MCF 10A (cell line): ENCODE results near the gene TTC6. TPM values are rescaled to one million over a fixed set of nuclear protein-coding genes. Genes with fewer than 3 reads are reported as not detected.

Source experiments
- BruUV-seq: library from RNA; stranded (reverse); fragments of 400-500 nt; replicated peaks from 2 replicates; lab custom pipeline; 2021; lab: Mats Ljungman, UMichigan
- CTCF ChIA-PET: fragments of 300-600 bp; sonication (Branson Sonifier 250); formaldehyde crosslinking; extraction: SDS; loops from one replicate; lab custom pipeline; 2021; ENCODE audit warnings: antibody characterized with exemption, inconsistent platforms; lab: Yijun Ruan, JAX
- POLR2A ChIA-PET: fragments of 300-600, 350-650 bp; sonication (Branson Sonifier 250); formaldehyde crosslinking; extraction: SDS; loops from one replicate; lab custom pipeline; 2020; ENCODE audit warnings: antibody characterized with exemption, inconsistent platforms; lab: Yijun Ruan, JAX
- DNase-seq: peaks from one replicate; pipeline ENCODE4 v3.0.0-alpha.2; 2018; ENCODE audit not compliant: unreplicated experiment
- H3K27ac Mint-ChIP-seq: one replicate; pipeline ENCODE4 v1.8.0; 2022; ENCODE audit warnings: mild to moderate bottlenecking, low read depth, mixed read lengths; ENCODE audit not compliant: unreplicated experiment
- H3K27me3 Mint-ChIP-seq: one replicate; pipeline ENCODE4 v1.8.0; 2022; ENCODE audit warnings: mixed read lengths; ENCODE audit not compliant: insufficient read depth, unreplicated experiment
- H3K36me3 Mint-ChIP-seq: one replicate; pipeline ENCODE4 v1.8.0; 2022; ENCODE audit warnings: mild to moderate bottlenecking, moderate library complexity, mixed read lengths; ENCODE audit not compliant: insufficient read depth, unreplicated experiment
- H3K4me1 Mint-ChIP-seq: one replicate; pipeline ENCODE4 v1.8.0; 2022; ENCODE audit warnings: mixed read lengths; ENCODE audit not compliant: insufficient read depth, unreplicated experiment
- H3K4me3 Mint-ChIP-seq: one replicate; pipeline ENCODE4 v1.8.0; 2022; ENCODE audit warnings: mild to moderate bottlenecking, moderate library complexity, mixed read lengths; ENCODE audit not compliant: unreplicated experiment
- H3K9me3 Mint-ChIP-seq: one replicate; pipeline ENCODE4 v1.8.0; 2022; ENCODE audit warnings: mixed read lengths; ENCODE audit not compliant: unreplicated experiment
- CTCF ChIP-seq: fragments of 200-600 bp; IDR thresholded peaks from one replicate; pipeline ENCODE4 v1.8.0; 2022; ENCODE audit warnings: antibody characterized with exemption, mild to moderate bottlenecking; ENCODE audit not compliant: unreplicated experiment
- intact Hi-C: fragments of 100-400 bp; cut with micrococcal nuclease; formaldehyde crosslinking; loops from 2 replicates; pipeline ENCODE4 v1.14.1; 2022
- total RNA-seq: library from RNA; stranded (reverse); gene quantifications from 2 replicates; pipeline ENCODE4 v1.2.3, GENCODE V29; 2022

TTC6 gene
- total RNA-seq, 1 experiment from 2014 or later, result 0.98 TPM

DNA sequence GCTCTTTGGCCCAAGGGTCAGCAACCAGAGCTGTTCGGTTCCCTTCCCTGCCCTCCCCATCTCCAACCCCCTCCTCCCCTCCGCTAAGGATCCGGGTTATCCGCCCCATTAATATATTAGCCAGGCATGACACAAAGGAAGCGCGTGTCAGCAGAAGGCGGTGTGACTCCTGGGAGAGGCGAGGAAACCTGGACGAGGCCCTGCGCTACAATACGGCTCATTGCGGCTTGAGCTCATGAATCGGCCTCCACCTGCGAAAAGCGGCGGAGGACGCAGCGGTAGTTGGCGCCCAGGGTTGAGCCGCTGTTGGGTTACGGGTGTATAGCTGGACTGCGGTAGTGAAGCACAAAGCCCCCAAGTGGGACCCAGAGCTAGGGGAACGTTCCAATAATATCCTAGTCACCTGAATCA lies 10.3 kb upstream of the TTC6 start:
- intact Hi-C loops, result no loop called here
- Mint-ChIP-seq H3K27me3 (no peaks in the 10 kb centered on the region), H3K27ac (no peak overlapping the region), H3K36me3 (no peaks in the 10 kb centered on the region), H3K9me3 (no peaks in the 10 kb centered on the region), H3K4me3 (no peak overlapping the region), H3K4me1 (peaks cover 8% of the 10 kb centered on the region)
- no TSS peak for BruUV-seq
- no peak for DNase-seq
- TF ChIP-seq CTCF, result no peak
- ChIA-PET CTCF (interaction anchor here (1.9 kb wide), 1 partner anchor 9 kb away, joined by 9 read pairs; no protein-coding TSS in a partner anchor), POLR2A (no interaction called here)

GRCh38 chr14:37585971-37586796 lies 9.2 kb upstream of the TTC6 start:
- H3K27ac Mint-ChIP-seq, result no peak overlapping the region
- intact Hi-C loops, result no loop called here
- H3K36me3 Mint-ChIP-seq, result no peaks in the 10 kb centered on the region
- ChIA-PET POLR2A (no interaction called here), CTCF (interaction anchor here (1.9 kb wide), 1 partner anchor 7 kb away, joined by 9 read pairs; no protein-coding TSS in a partner anchor)
- no peak overlapping the region for H3K4me3 Mint-ChIP-seq
- no peak for DNase-seq
- no peaks in the 10 kb centered on the region for H3K9me3 Mint-ChIP-seq
- no TSS peak for BruUV-seq
- H3K27me3 Mint-ChIP-seq, result no peaks in the 10 kb centered on the region
- TF ChIP-seq CTCF, result no peak
- no peaks in the 10 kb centered on the region for H3K4me1 Mint-ChIP-seq

GRCh38 chr14:37586797-37587130 lies 8.7 kb upstream of the TTC6 start:
- intact Hi-C loops, result no loop called here
- H3K36me3 Mint-ChIP-seq, result no peaks in the 10 kb centered on the region
- BruUV-seq, result no TSS peak
- no peak for DNase-seq
- H3K27ac Mint-ChIP-seq, result no peak overlapping the region
- ChIA-PET CTCF (no interaction called here), POLR2A (no interaction called here)
- H3K4me3 Mint-ChIP-seq, result no peak overlapping the region
- H3K9me3 Mint-ChIP-seq, result no peaks in the 10 kb centered on the region
- no peaks in the 10 kb centered on the region for H3K4me1 Mint-ChIP-seq
- no peak for TF ChIP-seq CTCF
- H3K27me3 Mint-ChIP-seq, result no peaks in the 10 kb centered on the region

DNA sequence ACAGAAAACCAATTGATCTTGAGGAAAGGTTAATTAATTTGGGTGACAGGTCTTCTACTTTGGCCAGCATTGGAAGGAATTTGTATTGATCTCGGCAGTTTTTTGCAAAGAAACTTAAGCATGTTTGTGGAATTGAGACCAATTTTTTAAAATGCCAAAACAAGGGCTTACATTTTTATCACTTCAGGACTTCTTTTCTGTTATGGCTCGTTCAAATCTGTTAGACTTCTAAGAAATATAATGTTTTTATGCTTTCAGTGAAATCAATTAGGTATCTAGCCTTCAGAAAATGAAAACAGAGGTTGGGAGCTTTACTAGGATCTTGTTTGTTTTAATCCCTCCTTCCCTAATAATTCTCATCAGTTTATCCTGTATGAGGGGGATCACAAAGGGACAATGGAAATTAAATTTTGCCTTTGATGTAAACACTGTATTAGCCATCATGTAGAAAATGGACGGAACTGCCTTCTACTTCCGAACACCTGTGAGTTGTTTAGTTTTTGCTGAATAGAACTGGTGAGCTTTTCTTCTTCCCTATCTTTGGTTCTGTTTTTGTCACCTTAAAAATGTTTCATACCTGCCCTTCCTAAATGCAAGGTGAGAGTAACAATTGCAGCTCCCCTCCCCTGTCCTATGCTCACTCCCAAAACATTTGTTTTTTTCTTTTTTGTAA lies 8.2 kb upstream of the TTC6 start:
- POLR2A ChIA-PET, result no interaction called here
- no peaks in the 10 kb centered on the region for H3K9me3 Mint-ChIP-seq

More for the DNA sequence above, 8.2 kb upstream of the TTC6 start:
- no peak for DNase-seq
- no peak overlapping the region for H3K27ac Mint-ChIP-seq
- H3K4me1 Mint-ChIP-seq, result no peaks in the 10 kb centered on the region
- no peak for TF ChIP-seq CTCF
- CTCF ChIA-PET, result no interaction called here
- BruUV-seq, result no TSS peak
- no peaks in the 10 kb centered on the region for H3K36me3 Mint-ChIP-seq
- H3K4me3 Mint-ChIP-seq, result no peak overlapping the region
- no peaks in the 10 kb centered on the region for H3K27me3 Mint-ChIP-seq
- intact Hi-C loops, result no loop called here
